D721Med (cell line): ENCODE data around the gene OXLD1.

ENCODE experiments used
- DNase-seq: peaks from one replicate; pipeline ENCODE4 v3.0.0; 2011; ENCODE audit warnings: low spot score; ENCODE audit not compliant: insufficient read length
- FAIRE-seq: peaks from 2 replicates; lab custom pipeline; 2011; peaks lifted over from hg19 to GRCh38; lab: Jason Lieb, UNC
- CTCF ChIP-seq: IDR thresholded peaks from 2 replicates; pipeline ENCODE4 v1.5.1; 2012; ENCODE audit warnings: mild to moderate bottlenecking, control low read depth; ENCODE audit not compliant: insufficient read depth; ENCODE audit errors: missing control alignments

OXLD1 gene

DNA sequence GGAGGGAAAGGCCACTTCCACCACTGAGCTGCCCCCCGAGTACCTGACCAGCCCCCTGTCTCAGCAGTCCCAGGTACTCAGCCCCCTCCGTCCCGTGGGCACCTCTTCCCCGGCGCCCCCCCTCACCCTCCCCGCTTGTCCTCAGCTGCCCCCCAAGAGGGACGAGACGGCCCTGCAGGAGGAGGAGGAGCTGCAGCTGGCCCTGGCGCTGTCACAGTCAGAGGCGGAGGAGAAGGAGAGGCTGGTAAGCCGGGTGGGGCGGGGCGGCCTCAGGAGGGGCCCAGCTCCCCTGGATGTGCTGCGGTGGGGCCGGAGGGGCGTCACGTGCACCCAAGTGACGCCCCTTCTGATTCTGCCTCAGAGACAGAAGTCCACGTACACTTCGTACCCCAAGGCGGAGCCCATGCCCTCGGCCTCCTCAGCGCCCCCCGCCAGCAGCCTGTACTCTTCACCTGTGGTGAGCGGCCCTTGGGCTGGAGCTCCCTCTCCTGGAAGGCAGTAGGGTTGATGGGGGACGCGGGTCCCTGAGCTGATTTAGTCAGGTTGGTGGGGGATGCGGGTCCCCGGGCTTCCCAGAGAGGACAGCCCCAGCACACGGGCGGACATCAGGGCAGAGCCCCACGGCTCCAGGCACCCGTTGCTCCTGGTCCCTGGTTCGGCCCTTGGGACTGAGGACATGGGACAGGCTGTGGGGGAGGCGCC is 27.3 kb upstream of the OXLD1 start:
- DNase-seq, result no peak
- no peak for FAIRE-seq
- peak; percentile 24 for TF ChIP-seq CTCF

GRCh38 chr17:81691608-81692007 is 25.2 kb upstream of the OXLD1 start:
- FAIRE-seq, result no peak
- TF ChIP-seq CTCF, result no peak
- DNase-seq, result no peak

DNA sequence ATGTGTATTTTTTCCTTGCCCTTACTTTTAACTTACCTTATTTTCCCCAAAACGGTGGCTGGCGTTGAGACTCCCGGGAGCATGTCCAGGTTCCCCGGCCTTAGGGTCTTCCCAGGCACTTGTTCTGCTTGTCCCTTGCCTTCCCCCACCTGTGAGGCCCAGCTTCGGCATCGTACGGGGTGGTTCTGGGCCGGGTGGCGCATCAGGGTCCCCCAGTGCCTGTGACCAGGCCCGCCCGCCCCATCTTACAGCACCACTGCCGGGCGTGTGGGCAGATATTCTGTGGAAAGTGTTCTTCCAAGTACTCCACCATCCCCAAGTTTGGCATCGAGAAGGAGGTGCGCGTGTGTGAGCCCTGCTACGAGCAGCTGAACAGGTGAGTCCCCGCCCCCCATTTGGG is 24.8 kb upstream of the OXLD1 start:
- no peak for TF ChIP-seq CTCF
- no peak for FAIRE-seq
- DNase-seq, result no peak

- TF ChIP-seq CTCF, result no peak
- DNase-seq, result no peak
- no peak for FAIRE-seq
These were observed 24.1 kb upstream of the OXLD1 start for GRCh38 chr17:81690549-81690948.

GRCh38 chr17:81690066-81690465 is 23.7 kb upstream of the OXLD1 start:
- DNase-seq, result no peak
- FAIRE-seq, result no peak
- no peak for TF ChIP-seq CTCF

DNA sequence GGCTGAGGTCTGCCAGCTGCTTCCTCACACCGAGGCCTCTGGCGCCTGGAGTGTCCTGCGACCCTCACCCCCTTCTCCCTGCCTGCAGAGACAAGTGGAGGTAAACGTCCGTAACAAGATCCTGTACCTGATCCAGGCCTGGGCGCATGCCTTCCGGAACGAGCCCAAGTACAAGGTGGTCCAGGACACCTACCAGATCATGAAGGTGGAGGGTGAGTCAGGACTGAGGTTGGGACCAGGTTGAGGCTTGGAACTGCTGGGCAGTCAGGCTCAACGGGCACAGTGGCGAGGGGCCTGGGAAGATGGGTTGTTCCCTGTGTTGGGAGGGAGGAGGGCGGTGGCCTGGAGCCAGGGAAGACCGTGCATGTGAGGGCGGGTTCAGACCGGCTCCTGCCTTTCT is 22.2 kb upstream of the OXLD1 start:
- no peak for TF ChIP-seq CTCF
- FAIRE-seq (no peak), DNase-seq (no peak)

- DNase-seq (no peak), FAIRE-seq (no peak)
- TF ChIP-seq CTCF, result no peak
These were observed 21.6 kb upstream of the OXLD1 start for GRCh38 chr17:81687770-81688541.
